Smooth muscle cell (in vitro differentiated cells): ENCODE results near the gene TRHDE. TPM values are rescaled to one million over a fixed set of nuclear protein-coding genes. Genes with fewer than 3 reads are reported as not detected.

ENCODE experiments used
- DNase-seq: peaks from one replicate; lab custom pipeline; 2025; ENCODE audit not compliant: unreplicated experiment; lab: John Stamatoyannopoulos, UW
- H2AFZ ChIP-seq: fragments of 200-600 bp; sonication (generic); 2 replicates; pipeline ENCODE4 v1.6.0; 2016; ENCODE audit warnings: antibody characterized with exemption, low read depth, mild to moderate bottlenecking
- H3F3A ChIP-seq: fragments of 200-600 bp; sonication (generic); 2 replicates; pipeline ENCODE4 v1.6.0; 2017; ENCODE audit warnings: antibody characterized with exemption, low read depth
- H3K27ac ChIP-seq: fragments of 200-600 bp; sonication (generic); 2 replicates; pipeline ENCODE4 v1.5.1; 2016; ENCODE audit warnings: low read depth, mild to moderate bottlenecking
- H3K27me3 ChIP-seq: fragments of 200-600 bp; sonication (generic); 2 replicates; pipeline ENCODE4 v1.6.1; 2016; ENCODE audit warnings: low read depth, mild to moderate bottlenecking
- H3K36me3 ChIP-seq: fragments of 200-600 bp; sonication (generic); 2 replicates; pipeline ENCODE4 v1.5.1; 2016; ENCODE audit warnings: low read depth
- H3K4me1 ChIP-seq: fragments of 200-600 bp; sonication (generic); 2 replicates; pipeline ENCODE4 v1.5.1; 2016; ENCODE audit warnings: low read depth
- H3K4me2 ChIP-seq: fragments of 200-600 bp; sonication (generic); 2 replicates; pipeline ENCODE4 v1.6.0; 2016; ENCODE audit warnings: mild to moderate bottlenecking
- H3K4me3 ChIP-seq: fragments of 200-600 bp; sonication (generic); 2 replicates; pipeline ENCODE4 v1.5.1; 2016; ENCODE audit warnings: mild to moderate bottlenecking
- H3K79me2 ChIP-seq: fragments of 200-600 bp; sonication (generic); 2 replicates; pipeline ENCODE4 v1.6.0; 2016; ENCODE audit warnings: low read depth, mild to moderate bottlenecking
- H3K9ac ChIP-seq: fragments of 200-600 bp; sonication (generic); 2 replicates; pipeline ENCODE4 v1.6.0; 2016; ENCODE audit warnings: low read depth
- H3K9me3 ChIP-seq: fragments of 200-600 bp; sonication (generic); replicated peaks from 2 replicates; pipeline ENCODE4 v1.5.1; 2016; ENCODE audit warnings: low read depth
- H4K20me1 ChIP-seq: fragments of 200-600 bp; sonication (generic); 2 replicates; pipeline ENCODE4 v1.6.0; 2016; ENCODE audit warnings: low read depth
- CTCF ChIP-seq: fragments of 200-600 bp; sonication (generic); IDR thresholded peaks from 2 replicates; pipeline ENCODE4 v1.5.1; 2017; ENCODE audit warnings: borderline replicate concordance, mild to moderate bottlenecking, antibody characterized with exemption; ENCODE audit not compliant: insufficient read depth, poor library complexity, severe bottlenecking
- WGBS: methylation state at CpG from one replicate; pipeline ENCODE4 v1.1.7; 2016; ENCODE audit warnings: low lambda C conversion rate; 5-methylcytosine and 5-hydroxymethylcytosine counted together
- polyA plus RNA-seq: library from polyadenylated mRNA; unstranded; fragments of >200 nt; fragmentation: Nextera tagmentation; extraction: Ambion mirVana; gene quantifications from 2 replicates; pipeline ENCODE4 v1.2.1, GENCODE V29; 2016
- total RNA-seq: library from RNA; depleted of rRNA; stranded (reverse); fragments of >200 nt; gene quantifications from 2 replicates; pipeline ENCODE4 v1.2.3, GENCODE V29; 2014

Gene TRHDE
- total and polyA plus RNA-seq, 2 experiments from 2014 or later: 0.32 to 0.81 TPM

DNA sequence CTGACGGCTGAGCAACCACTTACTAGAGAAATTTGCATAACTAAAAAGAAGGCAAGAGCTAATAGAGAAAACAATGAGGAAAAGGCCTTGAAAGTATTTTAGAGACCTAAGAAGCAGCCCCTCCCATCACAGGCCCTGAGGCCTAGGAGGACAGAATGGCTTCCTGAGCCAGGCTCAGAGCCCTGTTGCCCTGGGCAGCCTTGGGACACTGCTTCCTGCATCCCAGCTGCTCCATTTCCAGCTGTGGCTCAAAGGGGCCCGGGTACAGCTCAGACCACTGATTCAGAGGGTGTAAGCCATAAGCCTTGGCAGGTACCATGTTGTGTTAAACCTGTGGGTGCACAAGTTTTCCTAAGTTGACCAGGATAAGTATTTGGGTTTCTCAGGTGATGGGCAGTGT lies 181.4 kb downstream of the TRHDE start:
- Histone ChIP-seq H4K20me1 (no peaks in the 10 kb centered on the region), H3K36me3 (no peaks in the 10 kb centered on the region), H3K4me3 (no peak overlapping the region), H3F3A (no peaks in the 10 kb centered on the region), H2AFZ (no peak overlapping the region), H3K9ac (no peak overlapping the region), H3K27me3 (no peaks in the 10 kb centered on the region), H3K4me2 (no peak overlapping the region), H3K9me3 (no peaks in the 10 kb centered on the region), H3K27ac (no peak overlapping the region), H3K79me2 (no peaks in the 10 kb centered on the region), H3K4me1 (no peaks in the 10 kb centered on the region)
- WGBS: 85% methylated on average over 2 of the region's 2 CpGs
- DNase-seq: no peak
- no peak for TF ChIP-seq CTCF

DNA sequence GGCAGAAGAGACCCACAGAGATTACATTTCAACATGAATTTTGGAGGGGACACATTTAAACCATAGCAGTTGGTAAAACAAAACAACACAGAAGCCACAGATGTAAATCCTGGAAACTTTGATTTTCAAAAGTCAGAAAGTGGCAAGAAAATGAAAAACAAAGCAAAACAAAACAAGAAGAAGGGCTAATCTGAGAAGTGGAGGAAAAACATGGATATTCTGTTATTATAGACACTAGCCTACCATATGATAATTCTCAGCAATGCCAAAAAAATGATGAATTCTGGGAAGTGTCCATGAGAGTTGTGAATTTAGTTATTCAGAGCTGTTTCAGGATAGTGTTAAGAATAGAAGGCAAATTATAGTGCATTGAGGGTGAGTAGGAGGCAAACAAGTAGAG lies 192.3 kb downstream of the TRHDE start:
- Histone ChIP-seq H4K20me1 (no peaks in the 10 kb centered on the region), H2AFZ (no peak overlapping the region), H3K36me3 (no peaks in the 10 kb centered on the region), H3K9me3 (no peaks in the 10 kb centered on the region), H3K4me1 (no peaks in the 10 kb centered on the region), H3K79me2 (no peaks in the 10 kb centered on the region), H3K4me3 (no peak overlapping the region), H3F3A (no peaks in the 10 kb centered on the region), H3K27ac (no peak overlapping the region), H3K27me3 (no peaks in the 10 kb centered on the region), H3K9ac (no peak overlapping the region), H3K4me2 (no peak overlapping the region)
- no peak for DNase-seq
- TF ChIP-seq CTCF: no peak

GRCh38 chr12:72465155-72465554 lies 193.0 kb downstream of the TRHDE start:
- H3K79me2 ChIP-seq: no peaks in the 10 kb centered on the region
- H3K27me3 ChIP-seq: no peaks in the 10 kb centered on the region
- H4K20me1 ChIP-seq: no peaks in the 10 kb centered on the region
- no peak overlapping the region for H3K4me3 ChIP-seq
- no peaks in the 10 kb centered on the region for H3K36me3 ChIP-seq
- no peaks in the 10 kb centered on the region for H3F3A ChIP-seq
- no peaks in the 10 kb centered on the region for H3K9me3 ChIP-seq
- H3K9ac ChIP-seq: no peak overlapping the region
- WGBS: 92% methylated on average over 1 of the region's 1 CpG
- H2AFZ ChIP-seq: no peak overlapping the region
- no peaks in the 10 kb centered on the region for H3K4me1 ChIP-seq
- no peak for TF ChIP-seq CTCF
- no peak overlapping the region for H3K27ac ChIP-seq
- no peak overlapping the region for H3K4me2 ChIP-seq
- no peak for DNase-seq

- H3K4me2 ChIP-seq: no peak overlapping the region
- H4K20me1 ChIP-seq: no peaks in the 10 kb centered on the region
- no peaks in the 10 kb centered on the region for H3K9me3 ChIP-seq
- no peaks in the 10 kb centered on the region for H3K27me3 ChIP-seq
- H2AFZ ChIP-seq: no peak overlapping the region
- WGBS: 93% methylated on average over 5 of the region's 5 CpGs
- H3K9ac ChIP-seq: no peak overlapping the region
- H3K36me3 ChIP-seq: no peaks in the 10 kb centered on the region
- H3K79me2 ChIP-seq: no peaks in the 10 kb centered on the region
- DNase-seq: no peak
- no peak overlapping the region for H3K27ac ChIP-seq
- H3F3A ChIP-seq: no peaks in the 10 kb centered on the region
- H3K4me3 ChIP-seq: no peak overlapping the region
- no peak for TF ChIP-seq CTCF
- no peaks in the 10 kb centered on the region for H3K4me1 ChIP-seq
These were observed 193.9 kb downstream of the TRHDE start for GRCh38 chr12:72465940-72466630.
